Liver (tissue), 3 donors: ENCODE measurements around the gene OR8B12.

Experiments used
- CTCF ChIP-seq: fragments of 150-350 bp; IDR thresholded peaks from 2 replicates; pipeline ENCODE4 v1.5.1; 2017; ENCODE audit warnings: improper control_type of control experiment, low read depth, low read length; ENCODE audit not compliant: missing input control
- FOXA1 ChIP-seq: IDR thresholded peaks from 2 replicates; pipeline ENCODE4 v1.6.1; 2016; ENCODE audit warnings: antibody characterized with exemption
- TAF1 ChIP-seq: conservative IDR thresholded peaks from 2 replicates; pipeline ENCODE4 v1.6.1; 2016; ENCODE audit warnings: antibody characterized with exemption, mild to moderate bottlenecking
- donor health status: healthy.
- donor health status: healthy.

GRCh38 chr11:124543145-124543544 is 309 bp downstream of the OR8B12 start:
- TF ChIP-seq CTCF (no peak), FOXA1 (no peak), TAF1 (no peak)
